Activated naive CD4-positive, alpha-beta T cell treated with anti-CD3 and anti-CD28 coated beads for 36 hours (primary cell): ENCODE measurements around the gene TM6SF1. TPM values are rescaled to one million over a fixed set of nuclear protein-coding genes. Genes with fewer than 3 reads are reported as not detected.
"Not testable (repeated sequence)": the region's sequence is repeated elsewhere in the genome, so short reads cannot be mapped to it uniquely, and the experiment has no call there.

Experiments used
- CTCF ChIA-PET: fragments of 350-600 bp; sonication (Branson Sonifier 250); formaldehyde crosslinking; loops from one replicate; lab custom pipeline; 2021; ENCODE audit warnings: antibody characterized with exemption; lab: Charles Lee
- DNase-seq: peaks from one replicate; pipeline ENCODE4 v3.0.0-alpha.2; 2020
- H3K27ac Mint-ChIP-seq: one replicate; pipeline ENCODE4 v1.8.0; 2021; ENCODE audit warnings: mild to moderate bottlenecking, mixed read lengths
- H3K27me3 Mint-ChIP-seq: one replicate; pipeline ENCODE4 v1.8.0; 2021; ENCODE audit warnings: low read depth, mixed read lengths
- H3K36me3 Mint-ChIP-seq: one replicate; pipeline ENCODE4 v1.8.0; 2021; ENCODE audit warnings: low read depth, mixed read lengths
- H3K4me1 Mint-ChIP-seq: one replicate; pipeline ENCODE4 v1.8.0; 2021; ENCODE audit warnings: low read depth, mixed read lengths
- H3K4me3 Mint-ChIP-seq: one replicate; pipeline ENCODE4 v1.8.0; 2021; ENCODE audit warnings: mild to moderate bottlenecking, moderate library complexity, mixed read lengths
- H3K9me3 Mint-ChIP-seq: one replicate; pipeline ENCODE4 v1.8.0; 2021; ENCODE audit warnings: mixed read lengths
- intact Hi-C: fragments of 100-400 bp; cut with micrococcal nuclease; formaldehyde crosslinking; loops from one replicate; pipeline ENCODE4 v1.15.1; 2023
- microRNA-seq: library from miRNA; unstranded; fragments of <30 nt; microRNA quantifications from one replicate; pipeline ENCODE4 v1.2.0, GENCODE V29; 2022; ENCODE audit warnings: borderline microRNAs expressed, borderline replicate concordance
- total RNA-seq, 2 experiments: library from RNA; stranded (reverse); gene quantifications; one replicate each; pipeline ENCODE4 v1.2.3, GENCODE V29; 2021

The TM6SF1 gene
- total RNA-seq, 2 experiments from 2014 or later: 1.7 to 3.4 TPM

- Mint-ChIP-seq H3K4me1 (peaks cover 14% of the 10 kb centered on the region), H3K36me3 (peaks cover 8% of the 10 kb centered on the region), H3K27me3 (peaks cover 27% of the 10 kb centered on the region), H3K27ac (no peak overlapping the region), H3K4me3 (no peak overlapping the region), H3K9me3 (peaks cover 15% of the 10 kb centered on the region)
- CTCF ChIA-PET: no interaction called here
- intact Hi-C loops: no loop called here
- DNase-seq: no peak
Observed at GRCh38 chr15:83166830-83167229, 59.4 kb downstream of the TM6SF1 start.

GRCh38 chr15:83169576-83169975 is 62.1 kb downstream of the TM6SF1 start:
- intact Hi-C loops, CTCF ChIA-PET, H3K4me3 Mint-ChIP-seq: not testable (repeated sequence)

GRCh38 chr15:83170474-83171165 is 63.2 kb downstream of the TM6SF1 start:
- intact Hi-C loops: no loop called here
- H3K4me3 Mint-ChIP-seq: no peak overlapping the region
- H3K4me1 Mint-ChIP-seq: no peaks in the 10 kb centered on the region
- no peak for DNase-seq
- CTCF ChIA-PET: no interaction called here
- peaks cover 13% of the 10 kb centered on the region for H3K27me3 Mint-ChIP-seq
- H3K9me3 Mint-ChIP-seq: peaks cover 13% of the 10 kb centered on the region
- H3K36me3 Mint-ChIP-seq: peaks cover 4% of the 10 kb centered on the region
- H3K27ac Mint-ChIP-seq: no peak overlapping the region

More at GRCh38 chr15:83169576-83169975, 62.1 kb downstream of the TM6SF1 start:
- H3K9me3 Mint-ChIP-seq: peaks cover 15% of the 10 kb centered on the region
- not testable (repeated sequence) for DNase-seq, H3K36me3 Mint-ChIP-seq, H3K4me1 Mint-ChIP-seq, H3K27ac Mint-ChIP-seq
- H3K27me3 Mint-ChIP-seq: peaks cover 17% of the 10 kb centered on the region

GRCh38 chr15:83174891-83175290 is 67.4 kb downstream of the TM6SF1 start:
- CTCF ChIA-PET: no interaction called here
- Mint-ChIP-seq H3K36me3 (no peaks in the 10 kb centered on the region), H3K27me3 (peaks cover 4% of the 10 kb centered on the region)

GRCh38 chr15:83178390-83178789 is 70.9 kb downstream of the TM6SF1 start:
- intact Hi-C loops: no loop called here
- Mint-ChIP-seq H3K27ac (no peak overlapping the region), H3K36me3 (no peaks in the 10 kb centered on the region), H3K4me1 (no peaks in the 10 kb centered on the region), H3K9me3 (no peaks in the 10 kb centered on the region), H3K27me3 (peaks cover 7% of the 10 kb centered on the region), H3K4me3 (no peak overlapping the region)
- CTCF ChIA-PET: no interaction called here
- no peak for DNase-seq

More at GRCh38 chr15:83174891-83175290, 67.4 kb downstream of the TM6SF1 start:
- DNase-seq: no peak
- Mint-ChIP-seq H3K4me3 (no peak overlapping the region), H3K4me1 (no peaks in the 10 kb centered on the region), H3K27ac (no peak overlapping the region), H3K9me3 (no peaks in the 10 kb centered on the region)
- intact Hi-C loops: no loop called here

GRCh38 chr15:83178869-83179325 is 71.5 kb downstream of the TM6SF1 start:
- intact Hi-C loops: no loop called here
- Mint-ChIP-seq H3K4me1 (no peaks in the 10 kb centered on the region), H3K9me3 (no peaks in the 10 kb centered on the region), H3K4me3 (no peak overlapping the region), H3K36me3 (no peaks in the 10 kb centered on the region), H3K27ac (no peak overlapping the region), H3K27me3 (peaks cover 7% of the 10 kb centered on the region)
- CTCF ChIA-PET: no interaction called here
- no peak for DNase-seq

GRCh38 chr15:83185561-83185960 is 78.1 kb downstream of the TM6SF1 start:
- H3K4me1 Mint-ChIP-seq: no peaks in the 10 kb centered on the region
- H3K9me3 Mint-ChIP-seq: no peaks in the 10 kb centered on the region
- DNase-seq: no peak
- H3K27ac Mint-ChIP-seq: no peak overlapping the region
- H3K36me3 Mint-ChIP-seq: no peaks in the 10 kb centered on the region
- intact Hi-C loops: no loop called here
- H3K4me3 Mint-ChIP-seq: no peak overlapping the region
- H3K27me3 Mint-ChIP-seq: peaks cover 11% of the 10 kb centered on the region
- CTCF ChIA-PET: no interaction called here

Small RNAs within 50 kb of the gene (microRNA-seq; reads per million reads assigned to microRNA genes)
- gene MIR4515: not detected

Other genes starting within 250 kb of the TM6SF1 start
- 1 to 10 TPM; 2.3 to 2.8 TPM for gene HOMER2, start 154.9 kb upstream of the TM6SF1 start, total RNA-seq
- gene RAMAC, start 121.4 kb upstream of the TM6SF1 start, total RNA-seq: 10 to 100 TPM; 15.3 to 15.6 TPM
- gene C15orf40, start 96.0 kb upstream of the TM6SF1 start, total RNA-seq: 10 to 100 TPM; 20.6 to 21.7 TPM
- gene BTBD1, start 40.4 kb upstream of the TM6SF1 start, total RNA-seq: 10 to 100 TPM; 45.2 to 46.1 TPM
- 1 to 10 TPM; 5.9 to 8.1 TPM for gene HDGFL3, start 100.2 kb downstream of the TM6SF1 start, total RNA-seq
- not detected for gene BNC1, start 177.0 kb downstream of the TM6SF1 start, total RNA-seq